Measurements from ENCODE around the gene PARG. TPM values are rescaled to one million over a fixed set of nuclear protein-coding genes. Genes with fewer than 3 reads are reported as not detected.
"Not testable (repeated sequence)": the region's sequence is repeated elsewhere in the genome, so short reads cannot be mapped to it uniquely, and the experiment has no call there.

The PARG gene
- total RNA-seq, 1 donor from 2014 or later, result 24.2 TPM

DNA sequence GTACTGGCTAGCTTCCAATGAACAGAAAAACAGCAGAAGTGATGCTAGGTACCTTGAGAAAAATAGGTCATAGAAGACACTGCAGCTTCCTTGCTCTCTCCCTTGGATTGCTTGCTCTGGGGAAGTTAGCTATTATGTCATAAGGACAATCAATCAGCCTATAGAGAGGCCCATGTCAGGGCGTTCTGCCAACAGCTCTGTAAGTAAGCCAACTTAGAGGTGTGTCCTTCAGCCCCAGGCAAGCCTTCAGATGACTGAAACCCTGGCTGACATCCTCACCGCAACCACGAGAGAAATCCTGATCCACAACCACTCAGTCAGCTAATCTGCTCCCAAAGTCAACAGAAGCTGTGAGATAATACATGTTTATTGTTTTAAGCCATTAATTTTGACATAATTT lies 58.0 kb downstream of the PARG start:
- H3K4me1 ChIP-seq; H3K9me3 ChIP-seq; ATAC-seq; H3K27me3 ChIP-seq (ENCODE audit: low read depth); H3K27ac ChIP-seq; H3K4me3 ChIP-seq; intact Hi-C loops (cut with DNase I); H3K36me3 ChIP-seq: not testable (repeated sequence)
- peak; percentile 44 for DNase-seq

DNA sequence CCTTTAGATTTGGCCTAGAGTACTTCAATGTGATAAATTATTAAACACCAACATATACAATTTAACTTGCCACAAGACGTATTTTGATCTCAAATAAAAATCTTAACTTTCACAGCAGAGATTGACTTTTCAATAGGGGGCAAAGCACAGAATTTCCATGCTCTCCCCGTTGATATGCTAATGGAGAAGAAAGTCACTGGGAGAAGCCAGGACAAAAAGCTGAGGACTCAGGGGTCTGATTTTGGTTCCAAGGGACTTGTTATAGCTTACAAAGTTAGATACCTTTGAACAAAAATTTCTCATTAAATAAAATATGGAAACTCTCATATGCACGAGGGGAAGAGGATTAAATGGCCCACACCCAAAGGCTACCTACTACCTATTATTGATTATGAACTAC lies 59.5 kb downstream of the PARG start:
- H3K27ac ChIP-seq; H3K9me3 ChIP-seq; H3K36me3 ChIP-seq; H3K4me1 ChIP-seq; H3K27me3 ChIP-seq (ENCODE audit: low read depth); intact Hi-C loops (cut with DNase I); ATAC-seq; H3K4me3 ChIP-seq; DNase-seq: not testable (repeated sequence)

DNA sequence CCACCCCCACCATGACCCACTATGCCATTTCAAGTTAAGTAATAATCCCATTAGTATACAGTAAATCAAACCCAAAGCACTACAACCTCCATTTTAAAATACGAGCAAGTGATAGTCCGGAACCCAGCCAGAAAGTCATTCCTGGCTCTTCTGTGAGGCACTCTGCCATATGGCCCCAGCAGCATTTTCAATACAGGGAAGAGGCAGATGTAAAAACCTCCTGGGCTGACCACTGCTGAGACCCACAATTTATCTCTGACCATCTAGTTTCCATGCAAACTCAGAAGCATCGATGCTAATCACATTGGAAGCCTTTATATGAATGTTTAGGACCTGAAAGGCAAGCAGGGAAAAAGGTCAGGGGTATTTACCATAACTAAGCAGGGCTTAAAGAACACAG lies 69.1 kb downstream of the PARG start:
- H3K9me3 ChIP-seq; H3K4me3 ChIP-seq; H3K4me1 ChIP-seq; ATAC-seq; H3K27ac ChIP-seq; DNase-seq; H3K27me3 ChIP-seq (ENCODE audit: low read depth); H3K36me3 ChIP-seq; intact Hi-C loops (cut with DNase I): not testable (repeated sequence)

DNA sequence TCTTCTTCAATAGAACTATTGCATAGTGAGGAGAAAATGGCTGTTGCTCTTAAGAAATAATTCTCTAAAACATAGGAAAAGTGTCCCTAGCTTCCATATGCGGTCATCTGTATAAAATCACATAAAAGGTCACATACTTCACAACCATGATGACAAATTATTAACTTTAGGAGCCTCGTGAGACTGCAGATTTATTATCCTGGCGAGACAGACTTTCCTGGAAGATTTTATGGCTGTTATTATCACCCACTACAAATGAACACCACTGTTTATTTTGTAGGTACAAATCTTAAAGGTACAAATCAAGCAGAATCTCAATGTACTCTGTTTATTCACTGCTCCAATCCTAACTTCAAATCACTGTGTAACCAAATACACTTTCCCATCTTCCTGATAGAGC lies 70.4 kb downstream of the PARG start:
- H3K27me3 ChIP-seq (ENCODE audit: low read depth); DNase-seq; H3K4me1 ChIP-seq; H3K36me3 ChIP-seq; ATAC-seq; intact Hi-C loops (cut with DNase I); H3K27ac ChIP-seq; H3K4me3 ChIP-seq; H3K9me3 ChIP-seq: not testable (repeated sequence)

DNA sequence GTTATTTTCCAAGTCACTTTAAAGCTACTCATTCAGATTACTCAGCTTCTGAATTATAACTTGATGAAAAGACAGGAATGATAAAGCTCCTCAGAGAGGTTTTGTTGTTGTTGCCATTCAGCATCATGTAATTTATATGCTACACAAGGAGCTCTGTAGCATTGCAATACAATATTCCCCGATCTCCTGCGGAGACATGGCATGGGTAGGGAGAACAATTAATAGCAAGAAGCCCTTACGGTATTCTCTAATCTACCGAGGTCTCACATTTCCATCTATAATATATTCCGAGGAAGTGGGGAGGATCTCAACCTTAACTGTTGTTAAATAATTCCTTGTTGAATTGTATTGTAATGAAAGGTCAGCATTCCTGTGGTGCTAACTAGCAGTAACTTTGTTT lies 81.9 kb downstream of the PARG start:
- H3K36me3 ChIP-seq; intact Hi-C loops (cut with DNase I); H3K9me3 ChIP-seq; ATAC-seq; DNase-seq; H3K27ac ChIP-seq; H3K4me1 ChIP-seq; H3K27me3 ChIP-seq (ENCODE audit: low read depth); H3K4me3 ChIP-seq: not testable (repeated sequence)

DNA sequence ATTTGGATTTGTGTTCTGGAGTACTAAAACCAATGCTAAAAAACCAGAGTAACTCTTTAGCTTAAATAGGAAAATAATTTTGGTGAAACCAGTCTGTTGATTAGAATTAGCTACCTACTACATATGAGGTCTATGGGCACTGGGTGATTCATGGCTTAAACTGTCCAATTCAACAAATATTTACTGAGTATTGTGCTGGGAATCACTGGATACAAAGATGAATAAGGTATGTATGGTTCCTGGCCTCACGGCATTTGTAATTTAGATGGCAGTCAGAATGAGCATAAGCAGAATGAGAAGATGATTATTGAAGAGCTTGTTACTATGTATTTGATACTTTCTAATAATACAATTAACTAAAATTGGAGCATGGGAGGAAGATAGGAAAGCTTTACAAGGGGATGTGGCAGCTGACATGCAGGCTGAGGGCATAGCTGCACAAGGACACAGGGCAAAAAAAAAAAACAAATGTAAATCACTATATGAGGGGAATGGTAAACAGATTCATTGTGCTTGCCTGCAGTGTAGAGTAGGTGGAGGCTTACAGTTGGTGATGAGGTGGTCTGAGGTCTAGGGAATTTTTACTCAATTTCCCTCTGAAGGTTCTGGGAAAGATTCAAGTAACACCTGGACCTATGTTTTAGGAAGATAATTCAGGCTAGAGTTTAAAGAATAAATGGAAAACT lies 83.0 kb downstream of the PARG start:
- not testable (repeated sequence) for DNase-seq, H3K4me3 ChIP-seq

DNA sequence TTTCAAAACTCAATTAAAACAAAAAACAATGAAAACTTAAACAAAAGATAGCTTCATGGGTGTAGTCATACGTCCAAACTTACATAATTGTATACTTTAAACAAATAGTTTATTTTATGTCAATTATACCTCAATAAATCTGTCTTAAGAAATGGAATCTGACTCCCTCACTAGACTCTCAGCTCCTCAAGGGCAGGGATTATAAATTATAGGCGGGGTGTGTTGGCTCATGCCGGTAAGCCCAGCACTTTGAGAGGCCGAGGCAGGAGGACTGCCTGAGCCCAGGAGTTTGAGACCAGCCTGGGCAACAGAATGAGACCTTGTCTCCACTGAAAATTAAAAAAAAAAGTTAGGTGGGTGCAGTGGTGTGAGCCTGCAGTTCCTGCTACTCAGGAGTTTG lies 92.3 kb downstream of the PARG start:
- intact Hi-C loops (cut with DNase I); H3K36me3 ChIP-seq; H3K9me3 ChIP-seq; DNase-seq; H3K4me3 ChIP-seq; H3K4me1 ChIP-seq; H3K27me3 ChIP-seq (ENCODE audit: low read depth); ATAC-seq; H3K27ac ChIP-seq: not testable (repeated sequence)

More for the DNA sequence above, 83.0 kb downstream of the PARG start:
- ATAC-seq; H3K27me3 ChIP-seq (ENCODE audit: low read depth); H3K4me1 ChIP-seq; H3K9me3 ChIP-seq; H3K27ac ChIP-seq; intact Hi-C loops (cut with DNase I); H3K36me3 ChIP-seq: not testable (repeated sequence)

DNA sequence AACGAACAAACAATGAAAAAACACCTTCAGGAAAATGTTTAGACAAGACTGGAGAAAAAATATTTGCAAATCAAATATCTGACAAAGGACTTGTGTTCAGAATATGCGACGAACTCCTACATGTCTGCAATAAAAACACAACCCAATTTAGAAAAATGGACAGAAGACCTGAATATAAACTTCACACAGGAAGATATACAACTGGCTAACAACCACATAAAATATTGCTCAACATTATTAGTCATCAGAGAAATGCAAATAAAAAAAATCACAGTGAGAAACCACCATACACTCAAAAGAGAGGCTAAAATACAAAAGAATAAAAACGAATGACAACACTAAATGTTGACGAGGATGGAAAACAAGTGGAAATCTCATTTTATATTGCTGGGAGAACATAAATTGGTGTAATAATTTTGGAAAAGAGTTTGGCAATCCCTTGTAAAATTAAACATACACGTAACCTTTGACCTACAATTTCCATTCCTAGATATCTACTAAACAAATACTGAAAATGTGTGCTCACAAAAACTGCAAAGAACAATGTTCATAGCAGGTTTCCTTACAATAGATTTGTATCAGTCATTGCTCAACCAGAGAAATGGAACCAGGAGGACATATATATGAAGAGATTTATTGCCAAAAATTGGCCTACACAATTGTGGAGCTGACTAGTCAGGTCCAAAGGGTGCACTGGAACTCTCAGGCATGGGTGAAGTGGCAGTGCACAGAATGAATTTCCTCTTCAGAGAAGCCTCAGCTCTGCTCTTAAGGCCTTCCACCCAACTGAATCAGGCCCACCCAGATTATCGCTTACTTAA lies 96.8 kb downstream of the PARG start:
- no peak overlapping the region for H3K4me3 ChIP-seq
- no peaks in the 10 kb centered on the region for H3K27me3 ChIP-seq (ENCODE audit: low read depth)
- no peaks in the 10 kb centered on the region for H3K4me1 ChIP-seq
- no peak for ATAC-seq
- peaks cover 37% of the 10 kb centered on the region for H3K36me3 ChIP-seq
- no peak overlapping the region for H3K27ac ChIP-seq
- DNase-seq, result no peak
- intact Hi-C loops (cut with DNase I), result no loop called here
- no peaks in the 10 kb centered on the region for H3K9me3 ChIP-seq
- TF ChIP-seq, protein P1, sequence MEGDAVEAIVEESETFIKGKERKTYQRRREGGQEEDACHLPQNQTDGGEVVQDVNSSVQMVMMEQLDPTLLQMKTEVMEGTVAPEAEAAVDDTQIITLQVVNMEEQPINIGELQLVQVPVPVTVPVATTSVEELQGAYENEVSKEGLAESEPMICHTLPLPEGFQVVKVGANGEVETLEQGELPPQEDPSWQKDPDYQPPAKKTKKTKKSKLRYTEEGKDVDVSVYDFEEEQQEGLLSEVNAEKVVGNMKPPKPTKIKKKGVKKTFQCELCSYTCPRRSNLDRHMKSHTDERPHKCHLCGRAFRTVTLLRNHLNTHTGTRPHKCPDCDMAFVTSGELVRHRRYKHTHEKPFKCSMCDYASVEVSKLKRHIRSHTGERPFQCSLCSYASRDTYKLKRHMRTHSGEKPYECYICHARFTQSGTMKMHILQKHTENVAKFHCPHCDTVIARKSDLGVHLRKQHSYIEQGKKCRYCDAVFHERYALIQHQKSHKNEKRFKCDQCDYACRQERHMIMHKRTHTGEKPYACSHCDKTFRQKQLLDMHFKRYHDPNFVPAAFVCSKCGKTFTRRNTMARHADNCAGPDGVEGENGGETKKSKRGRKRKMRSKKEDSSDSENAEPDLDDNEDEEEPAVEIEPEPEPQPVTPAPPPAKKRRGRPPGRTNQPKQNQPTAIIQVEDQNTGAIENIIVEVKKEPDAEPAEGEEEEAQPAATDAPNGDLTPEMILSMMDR (IDR thresholded peaks at IDR 0.05), result no peak

DNA sequence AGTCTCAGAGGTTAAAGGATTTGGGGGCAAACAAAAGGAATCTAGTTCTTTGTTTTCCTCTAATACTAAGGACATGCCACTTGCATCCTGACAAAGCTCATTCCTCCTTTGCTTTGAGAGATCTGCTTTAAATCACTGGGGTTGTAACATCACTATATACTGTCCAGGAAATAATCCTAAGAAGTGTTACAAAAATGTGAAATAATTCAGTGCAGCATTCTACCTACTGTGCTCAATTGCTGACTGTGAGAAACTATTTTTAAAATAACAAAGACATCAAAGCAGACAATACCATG lies 99.5 kb downstream of the PARG start:
- H3K4me1 ChIP-seq; H3K9me3 ChIP-seq; DNase-seq; H3K27ac ChIP-seq; H3K4me3 ChIP-seq; ATAC-seq; H3K27me3 ChIP-seq (ENCODE audit: low read depth); intact Hi-C loops (cut with DNase I): not testable (repeated sequence)
- peaks cover 55% of the 10 kb centered on the region for H3K36me3 ChIP-seq
